NCI-H1105 treated with DMSO at 0.1 percent for 48 hours (cell line): ENCODE data around the gene MYO10.
A peak's percentile ranks its signal among the peaks of the same experiment; 100 is the strongest.
"Not testable (repeated sequence)": the region's sequence is repeated elsewhere in the genome, so short reads cannot be mapped to it uniquely, and the experiment has no call there.

Experiments used
- DNase-seq: peaks from one replicate; lab custom pipeline; 2025; lab: John Stamatoyannopoulos, UW

The MYO10 gene

DNA sequence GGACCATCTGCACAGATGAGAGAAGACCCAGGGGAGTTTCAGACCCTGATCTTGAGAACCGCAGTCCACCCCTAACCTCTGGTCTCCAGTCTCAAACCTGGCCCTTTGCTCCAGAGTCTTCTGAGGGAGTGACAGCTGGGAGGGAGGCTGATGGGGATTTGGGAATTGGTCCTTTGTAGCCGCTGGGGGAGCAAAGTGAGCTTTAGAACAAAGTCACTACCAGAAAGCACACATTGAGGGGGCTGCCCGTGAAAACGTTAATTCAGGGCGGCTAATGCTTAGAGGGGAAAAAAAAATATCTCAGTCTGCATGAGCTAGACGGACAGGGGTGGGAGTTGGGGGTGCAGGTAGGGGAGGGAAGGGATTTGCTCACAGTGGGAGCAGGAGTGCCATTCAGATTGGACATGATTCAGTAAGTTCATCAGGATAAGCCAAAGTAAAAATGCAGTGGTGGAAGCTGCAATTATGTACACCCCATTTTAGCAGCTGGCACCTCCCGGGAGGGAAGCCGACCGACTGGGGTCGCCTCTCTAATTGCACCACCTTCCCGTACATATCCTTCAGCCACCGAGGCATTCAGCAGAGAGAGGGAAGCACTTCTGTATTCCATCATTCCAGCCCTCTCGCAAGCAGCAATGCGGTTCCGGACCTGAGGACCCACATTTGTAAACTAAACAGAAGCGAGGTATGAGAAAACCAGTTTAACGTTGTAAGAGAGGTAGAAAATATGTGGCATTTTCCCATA lies 195.8 kb downstream of the MYO10 start:
- no peak for DNase-seq

GRCh38 chr5:16738393-16738792 lies 197.7 kb downstream of the MYO10 start:
- DNase-seq, result not testable (repeated sequence)

- DNase-seq, result no peak
These were observed 198.3 kb downstream of the MYO10 start for GRCh38 chr5:16737620-16738364.

- no peak for DNase-seq
These were observed 198.9 kb downstream of the MYO10 start for GRCh38 chr5:16737209-16737608.

GRCh38 chr5:16736158-16736995 lies 199.7 kb downstream of the MYO10 start:
- peak; percentile 95 for DNase-seq

GRCh38 chr5:16735101-16736060 lies 200.7 kb downstream of the MYO10 start:
- no peak for DNase-seq

DNA sequence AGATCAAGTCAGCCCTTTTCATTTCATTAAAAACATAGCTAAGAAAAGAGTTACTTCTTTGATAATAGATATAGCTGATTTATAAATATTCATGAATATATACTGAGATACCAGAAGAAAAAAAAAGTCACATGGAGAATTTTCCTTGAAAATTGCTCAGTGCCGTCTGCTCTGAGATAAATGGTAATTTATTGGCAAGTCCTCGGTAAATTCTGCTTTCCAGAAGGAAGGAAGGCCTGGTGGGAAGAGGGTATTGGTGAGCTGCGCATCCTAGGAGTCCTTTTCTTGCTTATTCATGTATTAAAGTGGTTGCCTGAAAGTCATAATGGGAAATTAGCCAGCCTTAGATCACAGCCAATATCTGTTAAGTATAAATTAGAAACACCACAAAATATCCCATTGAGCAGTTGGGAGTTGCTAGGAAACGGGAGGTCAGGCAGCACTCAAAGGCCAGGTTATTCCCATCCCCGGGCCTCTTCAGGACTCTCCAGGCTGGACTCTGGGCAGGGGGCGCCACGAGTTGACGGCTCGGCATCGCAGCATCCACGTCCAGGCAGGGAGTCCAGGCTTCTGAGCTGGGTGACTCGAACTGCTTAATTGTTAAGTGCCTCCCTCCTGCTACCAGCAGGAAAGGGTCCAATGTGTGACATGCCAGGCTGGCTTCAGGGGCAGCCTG lies 202.6 kb downstream of the MYO10 start:
- DNase-seq, result no peak

- DNase-seq, result no peak
These were observed 203.7 kb downstream of the MYO10 start for GRCh38 chr5:16732356-16732755.

DNA sequence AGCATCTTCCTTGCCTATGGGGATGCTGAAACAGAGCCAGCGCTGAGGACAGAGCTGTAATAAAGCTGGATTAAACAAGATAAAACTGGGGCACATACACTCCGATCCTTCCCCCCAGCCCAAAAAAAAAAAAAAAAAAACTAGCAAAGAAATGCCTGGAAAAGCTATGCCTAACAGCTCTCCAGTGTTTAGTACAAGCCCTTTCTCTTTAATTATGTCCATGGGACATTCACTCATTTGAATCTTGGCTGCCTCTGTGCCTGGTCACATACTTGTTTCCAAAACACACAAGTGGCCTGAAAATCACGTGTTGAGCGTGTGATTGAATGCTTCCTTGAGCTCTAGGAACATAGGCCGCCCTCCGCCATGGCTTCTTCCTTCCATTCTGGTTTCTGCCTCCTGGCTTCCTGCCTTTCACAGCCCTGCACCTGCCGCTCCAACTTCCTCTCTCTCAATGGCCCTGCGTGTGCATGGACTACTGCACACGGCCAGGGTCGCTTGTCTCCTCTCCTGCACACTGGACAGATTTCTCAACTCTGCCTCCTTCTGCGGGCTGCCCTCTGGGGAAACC lies 208.2 kb downstream of the MYO10 start:
- peak; percentile 42 for DNase-seq

GRCh38 chr5:16726538-16726946 lies 209.5 kb downstream of the MYO10 start:
- no peak for DNase-seq

- DNase-seq, result no peak
These were observed 210.5 kb downstream of the MYO10 start for GRCh38 chr5:16725575-16725974.

GRCh38 chr5:16723821-16724220 lies 212.3 kb downstream of the MYO10 start:
- no peak for DNase-seq

DNA sequence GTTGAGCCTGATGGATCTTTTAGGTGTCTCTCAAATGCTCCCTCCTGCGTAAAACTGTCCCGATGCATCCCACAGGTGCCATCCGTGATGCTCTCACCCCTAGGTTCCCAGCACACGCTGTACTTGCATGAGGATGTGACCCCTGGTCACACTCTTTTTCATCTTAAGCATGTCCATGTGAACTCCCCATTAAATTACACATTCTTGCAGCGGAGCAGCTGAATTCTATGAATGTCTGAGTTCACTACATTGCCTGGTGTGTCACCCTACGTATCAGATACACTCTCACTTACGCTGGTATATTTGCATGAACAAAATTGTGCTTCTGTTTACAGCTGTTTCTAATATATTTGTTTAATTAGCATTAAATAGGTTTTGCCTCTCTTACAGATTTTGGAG lies 214.0 kb downstream of the MYO10 start:
- DNase-seq, result no peak

DNA sequence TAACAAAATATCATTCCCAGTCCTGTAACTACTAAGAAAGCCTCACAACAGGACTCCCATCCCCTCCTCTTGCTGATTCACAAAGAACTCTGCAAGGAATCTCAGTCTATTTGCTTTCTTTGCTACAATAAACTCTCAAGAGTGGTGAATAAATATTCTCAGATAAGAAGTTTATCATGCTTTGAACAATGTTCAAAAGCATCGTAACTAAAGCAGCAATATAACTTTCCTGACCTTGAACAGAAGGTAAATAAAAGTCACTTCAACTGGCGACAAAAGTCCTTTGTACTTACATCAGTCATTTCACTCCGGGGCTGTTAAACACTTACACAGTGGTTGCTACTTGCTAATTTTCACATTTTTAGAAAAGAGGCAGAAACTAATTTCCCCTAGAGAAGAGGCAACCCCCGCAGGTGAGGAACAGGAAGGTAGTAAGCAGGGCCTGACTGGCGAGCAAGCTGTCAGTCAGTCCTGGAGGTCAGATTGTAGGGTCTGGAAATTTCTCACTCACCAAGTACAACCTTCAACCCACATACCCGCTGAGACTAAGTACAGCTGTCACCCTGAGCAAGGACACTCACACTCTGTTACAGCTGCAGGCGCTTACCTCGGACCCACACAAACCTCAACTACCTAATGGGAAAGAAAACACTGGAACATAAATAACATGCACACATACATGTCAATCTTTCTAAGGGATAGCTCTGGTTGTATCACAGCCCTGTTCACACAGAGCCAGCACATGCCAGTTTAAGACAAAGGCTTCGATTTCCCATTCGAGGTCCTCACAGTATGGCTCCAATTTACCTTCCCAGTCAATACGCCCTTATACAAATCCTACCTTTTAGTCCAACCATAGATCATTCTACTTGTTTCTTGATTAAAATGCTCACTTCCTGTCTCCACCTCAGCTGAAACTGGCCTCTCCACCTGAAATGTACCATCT lies 214.7 kb downstream of the MYO10 start:
- no peak for DNase-seq

GRCh38 chr5:16718036-16718435 lies 218.1 kb downstream of the MYO10 start:
- not testable (repeated sequence) for DNase-seq

GRCh38 chr5:16713386-16713928 lies 222.6 kb downstream of the MYO10 start:
- DNase-seq, result no peak

- no peak for DNase-seq
These were observed 223.5 kb downstream of the MYO10 start for GRCh38 chr5:16712620-16713019.

- peak; percentile 13 for DNase-seq
These were observed 223.9 kb downstream of the MYO10 start for GRCh38 chr5:16712178-16712577.
